ENCODE data around the gene ZNF224.
"Not testable (repeated sequence)": the region's sequence is repeated elsewhere in the genome, so short reads cannot be mapped to it uniquely, and the experiment has no call there.

Gene ZNF224

GRCh38 chr19:44093931-44094765, at the start of gene ZNF224:
Gene ZNF224 (plus strand): TSS chr19:44094361. CDS start chr19:44097874, 3,513 bp downstream.
- peak; percentile 89 to 94 (median 92) for DNase-seq

- peak; percentile 36 to 54 (median 49) for DNase-seq
Observed at GRCh38 chr19:44050740-44051649, 43.2 kb upstream of the ZNF224 start.

GRCh38 chr19:44051650-44052402, 42.3 kb upstream of the ZNF224 start, which contains the start of gene ZNF223:
Gene ZNF223 (plus strand): TSS chr19:44052036. CDS start chr19:44055177, 3,141 bp downstream.
- DNase-seq, result peak; percentile 87 to 99 (median 95)

GRCh38 chr19:44055870-44056269, 38.3 kb upstream of the ZNF224 start:
- no peak for DNase-seq

GRCh38 chr19:44059229-44059628, 34.9 kb upstream of the ZNF224 start:
- no peak for DNase-seq

- DNase-seq, result no peak
Observed at GRCh38 chr19:44061038-44061437, 33.1 kb upstream of the ZNF224 start.

- no peak for DNase-seq
Observed at GRCh38 chr19:44066305-44066704, 27.9 kb upstream of the ZNF224 start.

- no peak for DNase-seq
Observed at GRCh38 chr19:44069415-44069814, 24.7 kb upstream of the ZNF224 start.

- DNase-seq, result peak; percentile 81 to 95 (median 88)
Observed at GRCh38 chr19:44071824-44072542, 22.2 kb upstream of the ZNF224 start, which contains the start of gene ZNF284. Gene ZNF284 (plus strand): TSS chr19:44072159. CDS start chr19:44076390, 4,231 bp downstream.

- peak in 2 of 3 experiments; percentile 27 to 35 for DNase-seq
Observed at GRCh38 chr19:44072543-44073401, 21.4 kb upstream of the ZNF224 start.

- DNase-seq, result no peak
Observed at GRCh38 chr19:44076325-44076724, 17.8 kb upstream of the ZNF224 start.

- no peak for DNase-seq
Observed at GRCh38 chr19:44092108-44092507, 2.1 kb upstream of the ZNF224 start.

- DNase-seq, result no peak
Observed at GRCh38 chr19:44107751-44108150, 13.6 kb downstream of the ZNF224 start.

- DNase-seq, result no peak
Observed at GRCh38 chr19:44109458-44109857, 15.3 kb downstream of the ZNF224 start.

GRCh38 chr19:44111910-44112463, 17.8 kb downstream of the ZNF224 start:
- DNase-seq, result peak in 1 of 3 experiments; percentile 12

- no peak for DNase-seq
Observed at GRCh38 chr19:44112802-44113137, 18.6 kb downstream of the ZNF224 start.

- DNase-seq, result peak; percentile 92 to 99 (median 98)
Observed at GRCh38 chr19:44113138-44113783, 19.1 kb downstream of the ZNF224 start, which contains the start of gene ZNF225. Gene ZNF225 (plus strand): TSS chr19:44113399. CDS start chr19:44115828, 2,429 bp downstream.

- peak; percentile 2 to 28 (median 21) for DNase-seq
Observed at GRCh38 chr19:44113784-44114390, 19.7 kb downstream of the ZNF224 start.

GRCh38 chr19:44121162-44121561, 27.0 kb downstream of the ZNF224 start:
- DNase-seq, result not testable (repeated sequence)

All from NCI-H1417 (cell line).